ENCODE data around the gene PIK3CB. TPM values are rescaled to one million over a fixed set of nuclear protein-coding genes. Genes with fewer than 3 reads are reported as not detected.

Gene PIK3CB
- total and polyA plus RNA-seq, 2 of the 8 experiments (the other 6 are each of a cell fraction or from before 2014, with no cell fraction given): 8.3 to 35.2 TPM

- TF ChIP-seq EZH2 (IDR thresholded peaks at IDR 0.05; ENCODE audit: low read depth, low read length, severe bottlenecking): no peak
These were observed 47.9 kb downstream of the PIK3CB start (continued) for GRCh38 chr3:138786788-138787271.
